Endothelial cell of umbilical vein (primary cell): ENCODE results near the gene NEURL1B.

Experiments
- TF ChIP-seq, protein P1 (sequence below), 2 donors: IDR thresholded peaks; 1 replicate in 1 of 2; 2 replicates in 1 of 2; pipeline ENCODE4 v1.5.1; 2011; ENCODE audit warnings: low read length in 2 of 2, mild to moderate bottlenecking in 2 of 2, moderate library complexity in 2 of 2, control low read depth in 1 of 2, inconsistent platforms in 1 of 2, low read depth in 1 of 2; ENCODE audit not compliant: insufficient read depth in 1 of 2; ENCODE audit errors: extremely low read depth in 1 of 2
- TF ChIP-seq, protein P2 (sequence below): IDR thresholded peaks from 2 replicates; pipeline ENCODE4 v1.6.1; 2011; ENCODE audit not compliant: insufficient read depth, insufficient read length

DNA sequence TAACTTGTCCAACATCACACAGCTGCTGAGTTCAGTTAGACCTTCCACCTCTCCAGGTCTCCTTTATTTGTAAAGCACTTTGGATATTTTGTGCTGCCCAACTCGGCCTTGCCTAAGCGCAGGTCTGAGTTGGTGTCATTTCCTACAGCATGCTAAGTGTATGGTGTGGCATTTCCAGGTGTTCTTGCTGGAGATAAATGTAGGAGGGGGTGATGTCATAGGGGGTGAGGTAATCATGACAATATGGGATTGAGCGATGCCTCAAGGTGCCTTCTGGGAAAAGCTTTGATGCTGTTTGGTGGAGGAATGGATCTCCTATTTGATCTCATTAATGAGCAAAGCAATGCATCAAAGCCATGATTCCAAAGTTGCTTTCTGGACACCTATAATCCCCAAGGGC is 32.3 kb upstream of the NEURL1B start:
- TF ChIP-seq, protein P1, sequence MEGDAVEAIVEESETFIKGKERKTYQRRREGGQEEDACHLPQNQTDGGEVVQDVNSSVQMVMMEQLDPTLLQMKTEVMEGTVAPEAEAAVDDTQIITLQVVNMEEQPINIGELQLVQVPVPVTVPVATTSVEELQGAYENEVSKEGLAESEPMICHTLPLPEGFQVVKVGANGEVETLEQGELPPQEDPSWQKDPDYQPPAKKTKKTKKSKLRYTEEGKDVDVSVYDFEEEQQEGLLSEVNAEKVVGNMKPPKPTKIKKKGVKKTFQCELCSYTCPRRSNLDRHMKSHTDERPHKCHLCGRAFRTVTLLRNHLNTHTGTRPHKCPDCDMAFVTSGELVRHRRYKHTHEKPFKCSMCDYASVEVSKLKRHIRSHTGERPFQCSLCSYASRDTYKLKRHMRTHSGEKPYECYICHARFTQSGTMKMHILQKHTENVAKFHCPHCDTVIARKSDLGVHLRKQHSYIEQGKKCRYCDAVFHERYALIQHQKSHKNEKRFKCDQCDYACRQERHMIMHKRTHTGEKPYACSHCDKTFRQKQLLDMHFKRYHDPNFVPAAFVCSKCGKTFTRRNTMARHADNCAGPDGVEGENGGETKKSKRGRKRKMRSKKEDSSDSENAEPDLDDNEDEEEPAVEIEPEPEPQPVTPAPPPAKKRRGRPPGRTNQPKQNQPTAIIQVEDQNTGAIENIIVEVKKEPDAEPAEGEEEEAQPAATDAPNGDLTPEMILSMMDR (IDR thresholded peaks at IDR 0.05; ENCODE audit: extremely low read depth in 1 of 2, insufficient read depth in 1 of 2, low read depth in 1 of 2, low read length in 2 of 2) = no peak
- TF ChIP-seq, protein P2, sequence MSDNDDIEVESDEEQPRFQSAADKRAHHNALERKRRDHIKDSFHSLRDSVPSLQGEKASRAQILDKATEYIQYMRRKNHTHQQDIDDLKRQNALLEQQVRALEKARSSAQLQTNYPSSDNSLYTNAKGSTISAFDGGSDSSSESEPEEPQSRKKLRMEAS = no peak
